Natural killer cell (primary cell): ENCODE data around the gene BTBD19. TPM values are rescaled to one million over a fixed set of nuclear protein-coding genes. Genes with fewer than 3 reads are reported as not detected.
A peak's percentile ranks its signal among the peaks of the same experiment; 100 is the strongest.

Source experiments
- ATAC-seq, 3 donors: fragments of 150-1000 bp in 2 of 3; fragments of 200-7000 bp in 1 of 3; cut with Tn5 transposase; 1 replicate in 1 of 3; 2 replicates in 2 of 3; pipeline ENCODE4 v1.10.0; 2021; ENCODE audit warnings: mild to moderate bottlenecking in 2 of 3, moderate library complexity in 2 of 3
- DNase-seq, 2 donors: peaks; one replicate each; pipeline versions ENCODE4 v3.0.0 to v3.0.0-alpha.2; 2013 to 2021; ENCODE audit warnings: mixed read lengths in 1 of 2
- H3K27ac ChIP-seq: one replicate; pipeline ENCODE4 v1.5.1; 2013; ENCODE audit warnings: mild to moderate bottlenecking, low read length
- H3K27me3 ChIP-seq: one replicate; pipeline ENCODE4 v1.6.1; 2013; ENCODE audit warnings: low read length; ENCODE audit not compliant: control insufficient read depth, insufficient read depth
- H3K36me3 ChIP-seq: one replicate; pipeline ENCODE4 v1.6.1; 2013; ENCODE audit warnings: low read length; ENCODE audit not compliant: control insufficient read depth, insufficient read depth
- H3K4me1 ChIP-seq: one replicate; pipeline ENCODE4 v1.6.1; 2013; ENCODE audit warnings: low read length; ENCODE audit not compliant: control insufficient read depth, insufficient read depth
- H3K4me3 ChIP-seq: one replicate; pipeline ENCODE4 v1.5.1; 2013; ENCODE audit warnings: low read length
- H3K9me3 ChIP-seq: one replicate; pipeline ENCODE4 v1.6.1; 2013; ENCODE audit warnings: low read length; ENCODE audit not compliant: control insufficient read depth, insufficient read depth
- H3K27ac Mint-ChIP-seq, 2 donors: one replicate each; pipeline ENCODE4 v1.8.0; 2022; ENCODE audit warnings: mild to moderate bottlenecking in 2 of 2, mixed read lengths in 2 of 2, moderate library complexity in 1 of 2
- H3K27me3 Mint-ChIP-seq, 2 donors: one replicate each; pipeline ENCODE4 v1.8.0; 2022; ENCODE audit warnings: low read depth in 2 of 2, mixed read lengths in 2 of 2
- H3K36me3 Mint-ChIP-seq: one replicate; pipeline ENCODE4 v1.8.0; 2022; ENCODE audit warnings: mixed read lengths
- H3K4me1 Mint-ChIP-seq, 2 donors: one replicate each; pipeline ENCODE4 v1.8.0; 2022; ENCODE audit warnings: mixed read lengths in 2 of 2
- H3K4me3 Mint-ChIP-seq: one replicate; pipeline ENCODE4 v1.8.0; 2022; ENCODE audit warnings: mild to moderate bottlenecking, moderate library complexity, mixed read lengths
- H3K9me3 Mint-ChIP-seq, 2 donors: one replicate each; pipeline ENCODE4 v1.8.0; 2022; ENCODE audit warnings: mixed read lengths in 2 of 2
- CTCF ChIP-seq: fragments of 200-600 bp; IDR thresholded peaks from one replicate; pipeline ENCODE4 v1.8.0; 2022; ENCODE audit warnings: antibody characterized with exemption
- WGBS: methylation state at CpG from one replicate; pipeline ENCODE4 v1.1.7; 2013; ENCODE audit warnings: missing lambda C conversion rate; ENCODE audit not compliant: insufficient coverage; 5-methylcytosine and 5-hydroxymethylcytosine counted together
- intact Hi-C: fragments of 100-400 bp; cut with micrococcal nuclease; formaldehyde crosslinking; loops from one replicate; pipeline ENCODE4 v1.14.2; 2022
- total RNA-seq, 4 donors: library from RNA; stranded (reverse); fragments of 120-200 nt in 1 of 4; gene quantifications; one replicate each; pipeline versions ENCODE4 v1.2.3 to v1.2.4, GENCODE V29; 2013 to 2022

BTBD19 gene
- total RNA-seq, 3 donors from 2014 or later (not counting 1 experiment from before 2014, with no cell fraction given), result 4.4 to 5.7 (median 4.9) TPM

- no peak for ATAC-seq
- no peaks in the 10 kb centered on the region for H3K27me3 ChIP-seq
- H3K27ac ChIP-seq, result peak overlapping the region; percentile 20
- Mint-ChIP-seq H3K4me1 (peaks cover 21 to 26% of the 10 kb centered on the region in 2 donors), H3K27ac (peak overlapping the region in 1 of 2 donors; percentile 80), H3K27me3 (no peaks in the 10 kb centered on the region), H3K36me3 (no peaks in the 10 kb centered on the region), H3K4me3 (no peak overlapping the region), H3K9me3 (no peaks in the 10 kb centered on the region)
- H3K36me3 ChIP-seq, result no peaks in the 10 kb centered on the region
- H3K9me3 ChIP-seq, result no peaks in the 10 kb centered on the region
- 80% methylated on average over 8 of the region's 9 CpGs for WGBS
- peaks cover 31% of the 10 kb centered on the region for H3K4me1 ChIP-seq
- no peak overlapping the region for H3K4me3 ChIP-seq
- intact Hi-C loops, result loop anchor here (1.0 to 5.0 kb wide), 2 partner anchors 32 to 50 kb away; no protein-coding TSS in a partner anchor
- TF ChIP-seq CTCF, result no peak
- DNase-seq, result no peak
These were observed 21.4 kb upstream of the BTBD19 start for GRCh38 chr1:44786841-44787426.

GRCh38 chr1:44787506-44787905 is 20.8 kb upstream of the BTBD19 start:
- H3K36me3 Mint-ChIP-seq, result no peaks in the 10 kb centered on the region
- intact Hi-C loops, result loop anchor here (5.0 kb wide), 1 partner anchor 50 kb away; no protein-coding TSS in a partner anchor
- H3K27ac Mint-ChIP-seq, result no peak overlapping the region
- H3K9me3 Mint-ChIP-seq, result no peaks in the 10 kb centered on the region
- H3K4me1 Mint-ChIP-seq, result peaks cover 21 to 26% of the 10 kb centered on the region in 2 donors
- H3K4me3 ChIP-seq, result no peak overlapping the region
- no peak overlapping the region for H3K27ac ChIP-seq
- no peak for TF ChIP-seq CTCF
- H3K27me3 Mint-ChIP-seq, result no peaks in the 10 kb centered on the region
- no peak overlapping the region for H3K4me3 Mint-ChIP-seq
- 95% methylated on average over 10 of the region's 10 CpGs for WGBS
- no peaks in the 10 kb centered on the region for H3K36me3 ChIP-seq
- ATAC-seq, result no peak
- no peaks in the 10 kb centered on the region for H3K9me3 ChIP-seq
- peaks cover 31% of the 10 kb centered on the region for H3K4me1 ChIP-seq
- H3K27me3 ChIP-seq, result no peaks in the 10 kb centered on the region
- DNase-seq, result no peak

GRCh38 chr1:44788120-44788860 is 20.0 kb upstream of the BTBD19 start, which contains the start of gene BEST4:
TSS of gene BEST4 (minus strand) at chr1:44788170. CDS start at chr1:44787705, 465 bp downstream.
- Histone ChIP-seq H3K27ac (no peak within 1 kb of the TSS), H3K36me3 (no peaks in the 10 kb centered on the region), H3K9me3 (no peaks in the 10 kb centered on the region), H3K4me1 (peaks cover 31% of the 10 kb centered on the region), H3K27me3 (no peaks in the 10 kb centered on the region), H3K4me3 (no peak within 1 kb of the TSS)
- H3K36me3 Mint-ChIP-seq, result no peaks in the 10 kb centered on the region
- no peaks in the 10 kb centered on the region for H3K9me3 Mint-ChIP-seq
- H3K27ac Mint-ChIP-seq, result no peak within 1 kb of the TSS
- DNase-seq (no peak), ATAC-seq (no peak)
- H3K27me3 Mint-ChIP-seq, result no peaks in the 10 kb centered on the region
- intact Hi-C loops, result loop anchor here (5.0 kb wide), 1 partner anchor 49 kb away; no protein-coding TSS in a partner anchor
- H3K4me1 Mint-ChIP-seq, result peaks cover 21 to 25% of the 10 kb centered on the region in 2 donors
- H3K4me3 Mint-ChIP-seq, result no peak within 1 kb of the TSS
- no peak for TF ChIP-seq CTCF
- 89% methylated on average over 9 of the region's 9 CpGs for WGBS
